HCT116 (cell line): ENCODE data around the gene RPS6KA2. TPM values are rescaled to one million over a fixed set of nuclear protein-coding genes. Genes with fewer than 3 reads are reported as not detected.

Experiments
- ATAC-seq: fragments of 200-7000 bp; cut with Tn5 transposase; 2 replicates; pipeline ENCODE4 v1.9.1; 2020; ENCODE audit warnings: mild to moderate bottlenecking, moderate library complexity
- BruUV-seq: library from RNA; stranded (reverse); fragments of 400-500 nt; replicated peaks from 2 replicates; lab custom pipeline; 2021; lab: Mats Ljungman, UMichigan
- CTCF ChIA-PET: fragments of 300-600 bp; sonication (Branson Sonifier 250); formaldehyde crosslinking; loops from one replicate; lab custom pipeline; 2021; ENCODE audit warnings: antibody characterized with exemption; lab: Charles Lee
- POLR2A ChIA-PET: fragments of 300-600, 350-600 bp; sonication (Branson Sonifier 250); formaldehyde crosslinking; loops from one replicate; lab custom pipeline; 2021; ENCODE audit warnings: antibody characterized with exemption; lab: Charles Lee
- RAD21 ChIA-PET, 2 experiments: fragments of 300-600 bp; sonication (Branson Sonifier 250); formaldehyde crosslinking; loops; one replicate each; lab custom pipeline; 2023; ENCODE audit warnings: low total read pairs in 2 of 2; ENCODE audit not compliant: uncharacterized antibody in 2 of 2, unreplicated experiment in 2 of 2, low non-redundant PET in 1 of 2; lab: Charles Lee
- DNase-seq: peaks from one replicate; pipeline ENCODE4 v3.0.0-alpha.2; 2010; ENCODE audit warnings: low read depth, low spot score
- H2AFZ ChIP-seq: fragments of 200-600 bp; shearing (Covaris generic), sonication (generic); 2 replicates; pipeline ENCODE4 v1.6.1; 2017; ENCODE audit warnings: low read depth, mixed run types, mixed read lengths, antibody characterized with exemption, low read length; ENCODE audit not compliant: poor library complexity, severe bottlenecking
- H3K27ac ChIP-seq: 2 replicates; pipeline ENCODE4 v1.5.1; 2012; ENCODE audit warnings: low read depth, low read length
- H3K27me3 ChIP-seq: fragments of 200-600 bp; sonication (generic); 2 replicates; pipeline ENCODE4 v1.6.1; 2016; ENCODE audit warnings: mixed run types, low read length, mixed read lengths; ENCODE audit not compliant: insufficient read depth
- H3K36me3 ChIP-seq, 2 experiments: fragments of 200-500 bp in 1 of 2; fragments of 200-600 bp in 1 of 2; sonication (Bioruptor generic) in 1 of 2; sonication (generic) in 1 of 2; 2 replicates each; pipeline versions ENCODE4 v1.5.1 to v1.6.1; 2014 to 2016; ENCODE audit warnings: low read length in 2 of 2, inconsistent platforms in 1 of 2, mixed read lengths in 1 of 2, mixed run types in 1 of 2; ENCODE audit not compliant: insufficient read depth in 2 of 2, control insufficient read depth in 1 of 2
- H3K4me1 ChIP-seq, 2 experiments: fragments of 200-600 bp in 1 of 2; sonication (generic) in 1 of 2; 2 replicates each; pipeline versions ENCODE4 v1.5.1 to v1.6.1; 2012 to 2017; ENCODE audit warnings: low read length in 2 of 2, inconsistent platforms in 1 of 2, mild to moderate bottlenecking in 1 of 2, mixed read lengths in 1 of 2, mixed run types in 1 of 2, moderate library complexity in 1 of 2; ENCODE audit not compliant: insufficient read depth in 2 of 2, control insufficient read depth in 1 of 2
- H3K4me2 ChIP-seq: fragments of 200-600 bp; sonication (generic); 2 replicates; pipeline ENCODE4 v1.6.1; 2017; ENCODE audit warnings: mixed run types, low read length, mixed read lengths
- H3K4me3 ChIP-seq, 2 experiments: fragments of 200-600 bp in 1 of 2; sonication (generic) in 1 of 2; replicated peaks in 1 of 2; 2 replicates each; pipeline ENCODE4 v1.5.1; 2011 to 2016; ENCODE audit warnings: low read length in 2 of 2, control low read depth in 1 of 2, low read depth in 1 of 2, mild to moderate bottlenecking in 1 of 2, mixed read lengths in 1 of 2, mixed run types in 1 of 2
- H3K79me2 ChIP-seq: fragments of 200-600 bp; sonication (generic); 2 replicates; pipeline ENCODE4 v1.6.1; 2017; ENCODE audit warnings: mild to moderate bottlenecking, mixed run types, low read length, moderate library complexity, mixed read lengths; ENCODE audit not compliant: insufficient read depth
- H3K9ac ChIP-seq: fragments of 200-600 bp; sonication (generic); 2 replicates; pipeline ENCODE4 v1.6.1; 2016; ENCODE audit warnings: low read length, mixed read lengths
- H3K9me2 ChIP-seq: fragments of 200-600 bp; sonication (generic), shearing (Covaris generic); 2 replicates; pipeline ENCODE4 v1.6.1; 2017; ENCODE audit warnings: mixed run types, mild to moderate bottlenecking, moderate library complexity; ENCODE audit not compliant: insufficient read depth
- H3K9me3 ChIP-seq, 2 experiments: fragments of 200-500 bp in 1 of 2; fragments of 200-600 bp in 1 of 2; sonication (Bioruptor generic) in 1 of 2; sonication (generic) in 1 of 2; 2 replicates each; pipeline ENCODE4 v1.6.1; 2014 to 2017; ENCODE audit warnings: low read length in 2 of 2, mixed read lengths in 2 of 2, inconsistent platforms in 1 of 2, low read depth in 1 of 2, mild to moderate bottlenecking in 1 of 2, mixed run types in 1 of 2, moderate library complexity in 1 of 2; ENCODE audit not compliant: control insufficient read depth in 1 of 2, insufficient read depth in 1 of 2
- H4K20me1 ChIP-seq: fragments of 200-600 bp; sonication (generic), shearing (Covaris generic); 2 replicates; pipeline ENCODE4 v1.6.1; 2017; ENCODE audit warnings: mixed run types, mild to moderate bottlenecking, moderate library complexity; ENCODE audit not compliant: insufficient read depth
- ATF3 ChIP-seq: IDR thresholded peaks from 2 replicates; pipeline ENCODE4 v1.6.1; 2012
- CEBPB ChIP-seq: IDR thresholded peaks from 2 replicates; pipeline ENCODE4 v1.6.1; 2012; ENCODE audit warnings: low read depth
- CTCF ChIP-seq, 3 experiments: fragments of 200-600 bp in 1 of 3; sonication (generic) in 1 of 3; IDR thresholded peaks in 2 of 3; conservative IDR thresholded peaks in 1 of 3; 2 replicates each; pipeline ENCODE4 v1.5.1; 2012 to 2017; ENCODE audit warnings: low read depth in 2 of 3, low read length in 2 of 3, antibody characterized with exemption in 1 of 3, borderline replicate concordance in 1 of 3, control low read depth in 1 of 3, mild to moderate bottlenecking in 1 of 3, mixed read lengths in 1 of 3, mixed run types in 1 of 3, moderate library complexity in 1 of 3; ENCODE audit not compliant: insufficient read depth in 1 of 3
- ELF1 ChIP-seq: IDR thresholded peaks from 2 replicates; pipeline ENCODE4 v1.6.1; 2012; ENCODE audit warnings: low read depth, borderline replicate concordance
- EZH2 ChIP-seq: fragments of 200-600 bp; sonication (generic); IDR thresholded peaks from 2 replicates; pipeline ENCODE4 v1.6.1; 2017; ENCODE audit warnings: antibody characterized with exemption, mixed run types
- EZH2phosphoT487 ChIP-seq: fragments of 200-600 bp; IDR thresholded peaks from 2 replicates; pipeline ENCODE4 v1.6.1; 2018; ENCODE audit warnings: antibody characterized with exemption, borderline replicate concordance
- FOSL1 ChIP-seq: IDR thresholded peaks from 2 replicates; pipeline ENCODE4 v1.6.1; 2012; ENCODE audit warnings: low read depth
- MAX ChIP-seq: IDR thresholded peaks from 2 replicates; pipeline ENCODE4 v1.6.1; 2012
- POLR2A ChIP-seq: IDR thresholded peaks from 2 replicates; pipeline ENCODE4 v1.7.0; 2011; ENCODE audit warnings: borderline replicate concordance; ENCODE audit not compliant: insufficient read depth, insufficient read length; ENCODE audit errors: extremely low read depth
- POLR2AphosphoS5 ChIP-seq: IDR thresholded peaks from 2 replicates; pipeline ENCODE4 v1.6.1; 2011; ENCODE audit warnings: mild to moderate bottlenecking, low read depth, low read length, moderate library complexity
- REST ChIP-seq: IDR thresholded peaks from 2 replicates; pipeline ENCODE4 v1.6.1; 2012; ENCODE audit warnings: low read depth
- SIN3A ChIP-seq: IDR thresholded peaks from 2 replicates; pipeline ENCODE4 v1.6.1; 2012; ENCODE audit warnings: low read depth
- SRF ChIP-seq: IDR thresholded peaks from 2 replicates; pipeline ENCODE4 v1.6.1; 2012; ENCODE audit warnings: low read depth
- ZNF274 ChIP-seq: fragments of 200-500 bp; sonication (Bioruptor generic); IDR thresholded peaks from 2 replicates; pipeline ENCODE4 v1.6.1; 2014; ENCODE audit warnings: mild to moderate bottlenecking, low read depth, low read length, inconsistent platforms
- intact Hi-C: fragments of 100-400 bp; cut with micrococcal nuclease; formaldehyde crosslinking; loops from 2 replicates; pipeline ENCODE4 v1.10.0; 2022
- total RNA-seq: library from RNA; stranded (reverse); gene quantifications from one replicate; pipeline ENCODE4 v1.2.1, GENCODE V29; 2021; ENCODE audit not compliant: unreplicated experiment

RPS6KA2 gene
- total RNA-seq, 1 experiment from 2014 or later = 8.5 TPM

- H3K27me3 ChIP-seq = no peaks in the 10 kb centered on the region
These were observed 115.7 kb downstream of the RPS6KA2 start for GRCh38 chr6:166511316-166511715.

GRCh38 chr6:166509193-166509592 lies 117.9 kb downstream of the RPS6KA2 start:
- no TSS peak for BruUV-seq
- CTCF ChIA-PET = no interaction called here
- TF ChIP-seq ELF1 = no peak
- no peak for TF ChIP-seq ATF3
- no peak for TF ChIP-seq SRF
- no peak for TF ChIP-seq ZNF274
- no peak for TF ChIP-seq POLR2A
- TF ChIP-seq REST = no peak
- no peak for TF ChIP-seq CTCF (IDR thresholded peaks at IDR 0.05 in 2 of 3, conservative IDR thresholded peaks at IDR 0.05 in 1 of 3; ENCODE audit: borderline replicate concordance in 1 of 3, insufficient read depth in 1 of 3, low read depth in 2 of 3, low read length in 2 of 3)
- no peak for TF ChIP-seq CEBPB
- no peak for TF ChIP-seq SIN3A
- TF ChIP-seq EZH2phosphoT487 = no peak
- TF ChIP-seq EZH2 = no peak
- TF ChIP-seq MAX = no peak

More at GRCh38 chr6:166511316-166511715, 115.7 kb downstream of the RPS6KA2 start:
- Histone ChIP-seq H3K36me3 (no peaks in the 10 kb centered on the region), H3K4me2 (no peak overlapping the region), H3K9me2 (no peaks in the 10 kb centered on the region), H3K4me3 (no peak overlapping the region), H3K9me3 (no peaks in the 10 kb centered on the region), H2AFZ (no peak overlapping the region), H3K79me2 (no peaks in the 10 kb centered on the region), H3K9ac (no peak overlapping the region), H4K20me1 (no peaks in the 10 kb centered on the region), H3K27ac (no peak overlapping the region), H3K4me1 (peaks cover 9 to 23% of the 10 kb centered on the region in 2 experiments)
- ChIA-PET POLR2A (no interaction called here), RAD21 (no interaction called here), CTCF (no interaction called here)
- DNase-seq (no peak), ATAC-seq (no peak)
- no TSS peak for BruUV-seq
- no peak for TF ChIP-seq FOSL1
- TF ChIP-seq ZNF274 = no peak
- no peak for TF ChIP-seq MAX
- no peak for TF ChIP-seq POLR2AphosphoS5
- intact Hi-C loops = loop anchor here (5.0 kb wide), 1 partner anchor 181 kb away; no protein-coding TSS in a partner anchor

More at GRCh38 chr6:166509193-166509592, 117.9 kb downstream of the RPS6KA2 start:
- Histone ChIP-seq H3K4me2 (no peak overlapping the region), H3K27me3 (no peaks in the 10 kb centered on the region), H3K4me3 (no peak overlapping the region), H3K4me1 (peaks cover 0 to 10% of the 10 kb centered on the region in 2 experiments; a peak in 2 of 4 replicates), H3K9ac (no peak overlapping the region), H3K9me2 (no peaks in the 10 kb centered on the region), H3K79me2 (no peaks in the 10 kb centered on the region), H3K27ac (no peak overlapping the region), H3K9me3 (no peaks in the 10 kb centered on the region), H3K36me3 (no peaks in the 10 kb centered on the region), H2AFZ (no peak overlapping the region), H4K20me1 (no peaks in the 10 kb centered on the region)
- DNase-seq (no peak), ATAC-seq (no peak)
- RAD21 ChIA-PET = no interaction called here
- POLR2A ChIA-PET = no interaction called here
- intact Hi-C loops = no loop called here
